Vagina (tissue), 2 donors: ENCODE results near the gene PTCHD4. TPM values are rescaled to one million over a fixed set of nuclear protein-coding genes. Genes with fewer than 3 reads are reported as not detected.

Source experiments
- DNase-seq, 2 donors: peaks; one replicate each; pipeline ENCODE4 v3.0.0-alpha.2; 2017; ENCODE audit errors: extremely low spot score in 2 of 2
- H3K27ac ChIP-seq: fragments of 200-600 bp; sonication (generic); one replicate; pipeline ENCODE4 v1.5.1; 2019
- H3K27me3 ChIP-seq: fragments of 200-600 bp; sonication (generic); one replicate; pipeline ENCODE4 v1.5.1; 2019
- H3K36me3 ChIP-seq, 2 donors: fragments of 200-600 bp; sonication (generic); one replicate each; pipeline ENCODE4 v1.5.1; 2017 to 2019
- H3K4me1 ChIP-seq: fragments of 200-600 bp; sonication (generic); one replicate; pipeline ENCODE4 v1.5.1; 2019
- H3K4me3 ChIP-seq, 2 donors: fragments of 200-600 bp; sonication (generic); 1 replicate in 1 of 2; 2 replicates in 1 of 2; pipeline ENCODE4 v1.5.1; 2016 to 2019
- H3K9me3 ChIP-seq: fragments of 200-600 bp; sonication (generic); one replicate; pipeline ENCODE4 v1.5.1; 2019
- CTCF ChIP-seq, 3 experiments: fragments of 450-650 bp in 2 of 3; fragments of 200-600 bp in 1 of 3; sonication (generic) in 1 of 3; IDR thresholded peaks; one replicate each; pipeline ENCODE4 v1.5.1; 2017 to 2019; ENCODE audit warnings: antibody characterized with exemption in 3 of 3, mild to moderate bottlenecking in 2 of 3, moderate library complexity in 2 of 3
- POLR2A ChIP-seq, 2 donors: fragments of 450-650 bp; IDR thresholded peaks; one replicate each; pipeline ENCODE4 v1.6.1; 2017; ENCODE audit warnings: antibody characterized with exemption in 2 of 2, mild to moderate bottlenecking in 2 of 2, moderate library complexity in 2 of 2
- POLR2AphosphoS5 ChIP-seq, 2 donors: sonication (generic); formaldehyde crosslinking; IDR thresholded peaks; one replicate each; pipeline ENCODE4 v1.9.0; 2017; ENCODE audit warnings: antibody characterized with exemption in 2 of 2, mild to moderate bottlenecking in 2 of 2, low read depth in 1 of 2; ENCODE audit not compliant: insufficient read depth in 1 of 2
- intact Hi-C: fragments of 100-400 bp; cut with DNase I; formaldehyde crosslinking; loops from one replicate; pipeline ENCODE4 v1.15.1; 2023
- total RNA-seq: library from RNA; depleted of rRNA; stranded (reverse); fragments of >200 nt; gene quantifications from one replicate; pipeline ENCODE4 v1.2.3, GENCODE V29; 2016

PTCHD4 gene
- total RNA-seq, 1 donor from 2014 or later, result not detected

GRCh38 chr6:48061265-48061990, 49.6 kb downstream of the PTCHD4 start:
- Histone ChIP-seq H3K27me3 (no peaks in the 10 kb centered on the region), H3K27ac (no peak overlapping the region), H3K4me1 (no peaks in the 10 kb centered on the region), H3K36me3 (no peaks in the 10 kb centered on the region), H3K4me3 (no peak overlapping the region), H3K9me3 (no peaks in the 10 kb centered on the region)
- intact Hi-C loops, result no loop called here
- no peak for DNase-seq
- TF ChIP-seq CTCF (IDR thresholded peaks at IDR 0.05), result no peak
- TF ChIP-seq POLR2AphosphoS5 (IDR thresholded peaks at IDR 0.05; ENCODE audit: insufficient read depth in 1 of 2, low read depth in 1 of 2), result no peak
- no peak for TF ChIP-seq POLR2A (IDR thresholded peaks at IDR 0.05)
